Stimulated activated naive CD4-positive, alpha-beta T cell (primary cell): ENCODE measurements around the gene FHL5.
"Not testable (repeated sequence)": the region's sequence is repeated elsewhere in the genome, so short reads cannot be mapped to it uniquely, and the experiment has no call there.

Experiments used
- DNase-seq, 6 experiments: peaks; one replicate each; lab custom pipeline; 2025; lab: John Stamatoyannopoulos, UW

The FHL5 gene

DNA sequence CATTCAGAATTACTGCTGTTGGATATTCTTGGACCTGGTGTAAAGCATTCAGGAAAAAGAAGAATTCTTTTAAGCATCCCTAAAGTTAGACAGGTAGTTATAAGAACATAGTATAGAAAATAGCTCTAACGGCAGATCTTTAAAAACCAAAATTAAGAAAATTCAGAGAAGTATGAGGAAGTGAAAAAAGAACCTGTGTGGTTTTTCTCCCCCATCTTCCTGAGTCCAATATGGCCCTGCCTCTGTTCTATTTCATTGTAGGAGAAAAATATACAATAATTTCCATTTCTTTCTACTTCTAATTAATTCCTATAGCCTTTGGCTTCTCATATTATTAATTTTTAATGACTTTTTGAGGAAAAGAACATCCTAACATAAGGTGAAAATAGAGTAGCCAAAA, 47.1 kb downstream of the FHL5 start:
- no peak for DNase-seq

GRCh38 chr6:96611342-96611991, 48.5 kb downstream of the FHL5 start:
- DNase-seq = no peak

- no peak for DNase-seq
These were observed 50.5 kb downstream of the FHL5 start for GRCh38 chr6:96613291-96613999.

DNA sequence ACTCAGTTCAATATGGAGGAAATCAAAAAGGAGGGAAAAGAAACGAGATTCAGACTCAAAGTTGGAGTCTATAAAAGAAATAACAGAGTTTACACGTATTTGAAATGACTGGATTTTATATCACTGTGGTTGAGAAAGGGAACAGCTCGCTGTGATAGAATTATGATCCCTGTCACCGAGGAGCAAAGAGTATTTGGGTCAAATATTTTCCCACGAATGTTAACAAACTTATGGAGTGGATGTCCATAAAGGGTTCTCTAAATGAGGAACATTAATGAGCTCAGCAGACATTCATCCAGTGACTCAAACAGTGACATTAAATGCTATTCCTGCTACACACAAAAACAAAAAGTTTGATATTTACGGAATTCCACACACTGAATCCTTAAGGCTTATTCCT, 57.9 kb downstream of the FHL5 start:
- no peak for DNase-seq

- DNase-seq = no peak
These were observed 59.1 kb downstream of the FHL5 start for GRCh38 chr6:96621983-96622382.

- DNase-seq = no peak
These were observed 62.0 kb downstream of the FHL5 start for GRCh38 chr6:96624957-96625356.

GRCh38 chr6:96626759-96627364, 63.9 kb downstream of the FHL5 start:
- DNase-seq = peak in 2 of 6 experiments; percentile 8 to 14

- no peak for DNase-seq
These were observed 68.3 kb downstream of the FHL5 start for GRCh38 chr6:96631248-96631647.

- not testable (repeated sequence) for DNase-seq
These were observed 75.1 kb downstream of the FHL5 start for GRCh38 chr6:96637979-96638378.

DNA sequence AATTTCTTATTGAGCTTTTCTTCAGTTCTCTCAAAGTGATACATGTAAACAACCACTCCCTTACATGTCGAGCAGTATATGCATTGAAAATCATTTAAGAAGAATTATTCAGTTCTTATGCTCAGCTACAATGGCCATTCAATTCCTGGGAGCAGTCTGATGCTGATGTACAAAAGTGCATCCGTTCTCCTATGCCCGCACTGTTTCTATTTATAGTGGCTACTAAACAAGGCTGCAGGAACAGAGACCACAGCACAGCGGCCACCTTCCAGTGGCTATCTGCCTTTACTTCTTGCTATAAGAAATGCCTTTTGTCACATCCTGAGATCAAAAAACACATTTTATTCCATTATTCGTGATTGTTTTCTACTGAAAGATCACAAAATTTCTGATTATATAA, 82.2 kb downstream of the FHL5 start:
- no peak for DNase-seq

GRCh38 chr6:96649926-96650325, 87.0 kb downstream of the FHL5 start:
- no peak for DNase-seq

DNA sequence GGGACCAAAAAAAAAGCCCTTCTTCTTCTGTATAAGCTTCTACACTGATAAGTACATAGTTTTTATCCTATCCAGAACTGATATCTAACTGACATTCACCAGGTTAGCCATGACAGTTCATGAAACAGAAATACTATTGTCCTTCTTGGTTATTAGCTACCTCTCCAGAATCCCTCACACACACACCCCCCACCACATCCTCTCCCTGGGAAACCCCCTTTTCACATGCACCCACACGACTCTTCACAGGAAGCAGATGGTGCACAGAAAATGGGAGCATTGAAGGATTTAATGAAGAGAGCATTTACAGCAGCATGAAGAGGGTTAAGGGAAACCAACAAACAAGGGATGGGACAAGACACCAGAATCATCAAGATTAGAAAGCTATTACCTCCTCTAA, 88.9 kb downstream of the FHL5 start:
- no peak for DNase-seq

GRCh38 chr6:96652552-96652951, 89.6 kb downstream of the FHL5 start:
- DNase-seq = no peak

DNA sequence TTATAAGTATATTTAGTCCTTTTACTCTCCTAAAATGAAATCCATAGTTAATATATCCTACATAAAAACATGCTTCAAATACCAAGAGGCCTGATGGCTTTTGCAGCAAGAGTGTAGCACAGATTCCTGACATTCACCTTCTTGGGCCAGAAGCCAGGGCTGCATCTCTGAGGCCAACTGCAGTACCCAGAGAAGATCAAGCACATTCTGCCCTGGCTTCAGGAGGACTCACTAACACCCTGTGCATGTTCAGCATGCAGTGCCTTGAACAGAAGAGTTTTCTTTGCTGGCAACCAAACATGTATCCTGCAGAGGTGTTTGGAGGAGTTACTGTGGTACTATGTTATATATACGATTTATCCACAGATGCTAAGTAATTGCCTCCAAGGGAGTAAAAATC, 90.3 kb downstream of the FHL5 start:
- no peak for DNase-seq

DNA sequence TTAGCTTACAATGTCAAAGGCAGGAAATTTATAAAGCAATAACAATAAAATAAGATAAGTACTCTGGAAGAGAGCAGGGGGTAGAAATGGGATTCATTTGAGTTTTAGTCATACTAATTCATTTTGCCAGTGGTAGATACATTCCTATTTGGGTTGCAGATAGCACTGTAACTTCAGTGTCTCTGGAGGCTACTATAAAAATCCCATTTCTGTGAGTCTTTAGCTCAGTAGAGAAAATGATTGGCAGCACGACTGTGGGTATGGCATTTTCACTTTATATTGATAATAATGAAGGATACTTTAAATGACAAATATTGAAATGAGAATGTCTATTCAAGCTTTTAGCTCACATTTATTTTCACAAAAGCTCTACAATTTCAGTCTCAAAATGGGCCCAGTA, 93.6 kb downstream of the FHL5 start:
- DNase-seq = no peak

DNA sequence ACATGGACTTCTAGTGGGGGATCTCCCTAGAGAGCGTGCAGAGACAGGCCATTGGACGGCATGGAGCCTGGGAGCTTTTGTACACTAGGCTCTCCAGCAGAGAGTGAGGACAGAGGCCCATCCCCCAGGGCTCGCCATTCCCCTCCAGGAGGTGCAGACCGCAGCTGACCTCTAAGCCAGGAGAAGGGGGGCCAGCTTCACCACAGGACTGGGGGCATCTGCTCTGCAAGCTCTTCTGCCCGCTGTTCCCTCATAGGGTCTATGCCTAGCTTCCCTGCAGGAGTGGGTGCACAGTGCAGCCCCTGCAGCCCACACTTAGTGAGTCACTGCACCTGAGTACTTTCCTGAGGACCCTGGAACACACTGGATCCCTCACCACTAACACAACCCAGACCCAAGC, 94.4 kb downstream of the FHL5 start:
- DNase-seq = no peak

GRCh38 chr6:96659084-96659845, 96.3 kb downstream of the FHL5 start:
- no peak for DNase-seq
